Measurements from ENCODE around the gene TBC1D2.

DNA sequence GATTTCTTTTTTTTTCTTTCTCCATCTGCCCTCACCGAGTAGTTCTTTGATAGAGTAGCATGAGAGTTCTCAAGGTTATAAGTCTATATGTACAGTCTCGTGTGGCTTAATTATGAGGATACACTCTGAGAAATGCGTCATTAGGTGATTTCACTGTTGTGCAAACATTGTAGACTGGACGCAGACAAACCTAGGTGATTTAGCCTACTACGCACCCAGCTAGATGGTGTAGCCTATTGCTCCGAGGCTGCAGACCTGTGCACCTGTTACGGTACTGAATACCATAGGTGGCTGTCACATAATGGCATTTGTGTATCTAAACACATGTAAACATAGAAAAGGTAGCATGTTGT, 36.1 kb downstream of the TBC1D2 start:
- TF ChIP-seq, protein P1, sequence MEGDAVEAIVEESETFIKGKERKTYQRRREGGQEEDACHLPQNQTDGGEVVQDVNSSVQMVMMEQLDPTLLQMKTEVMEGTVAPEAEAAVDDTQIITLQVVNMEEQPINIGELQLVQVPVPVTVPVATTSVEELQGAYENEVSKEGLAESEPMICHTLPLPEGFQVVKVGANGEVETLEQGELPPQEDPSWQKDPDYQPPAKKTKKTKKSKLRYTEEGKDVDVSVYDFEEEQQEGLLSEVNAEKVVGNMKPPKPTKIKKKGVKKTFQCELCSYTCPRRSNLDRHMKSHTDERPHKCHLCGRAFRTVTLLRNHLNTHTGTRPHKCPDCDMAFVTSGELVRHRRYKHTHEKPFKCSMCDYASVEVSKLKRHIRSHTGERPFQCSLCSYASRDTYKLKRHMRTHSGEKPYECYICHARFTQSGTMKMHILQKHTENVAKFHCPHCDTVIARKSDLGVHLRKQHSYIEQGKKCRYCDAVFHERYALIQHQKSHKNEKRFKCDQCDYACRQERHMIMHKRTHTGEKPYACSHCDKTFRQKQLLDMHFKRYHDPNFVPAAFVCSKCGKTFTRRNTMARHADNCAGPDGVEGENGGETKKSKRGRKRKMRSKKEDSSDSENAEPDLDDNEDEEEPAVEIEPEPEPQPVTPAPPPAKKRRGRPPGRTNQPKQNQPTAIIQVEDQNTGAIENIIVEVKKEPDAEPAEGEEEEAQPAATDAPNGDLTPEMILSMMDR (IDR thresholded peaks at IDR 0.05; ENCODE audit: extremely low read depth in 1 of 2, insufficient read depth in 1 of 2, low read depth in 1 of 2, low read length in 2 of 2) = no peak
- TF ChIP-seq POLR2A (IDR thresholded peaks at IDR 0.05; ENCODE audit: low read depth, low read length) (no peak), GATA2 (IDR thresholded peaks at IDR 0.05; ENCODE audit: insufficient read depth, insufficient read length, low read depth, low read length) (no peak), EZH2 (IDR thresholded peaks at IDR 0.05; ENCODE audit: borderline replicate concordance, low read depth, low read length, severe bottlenecking) (no peak), POLR2AphosphoS5 (IDR thresholded peaks at IDR 0.05; ENCODE audit: insufficient read depth, low read depth, low read length) (no peak), FOS (IDR thresholded peaks at IDR 0.05; ENCODE audit: borderline replicate concordance, insufficient read depth, low read length) (no peak), JUN (IDR thresholded peaks at IDR 0.05; ENCODE audit: borderline replicate concordance, insufficient read depth, insufficient read length, low read depth) (no peak)
- TF ChIP-seq, protein P2, sequence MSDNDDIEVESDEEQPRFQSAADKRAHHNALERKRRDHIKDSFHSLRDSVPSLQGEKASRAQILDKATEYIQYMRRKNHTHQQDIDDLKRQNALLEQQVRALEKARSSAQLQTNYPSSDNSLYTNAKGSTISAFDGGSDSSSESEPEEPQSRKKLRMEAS (IDR thresholded peaks at IDR 0.05; ENCODE audit: insufficient read depth, insufficient read length) = no peak

Measured in endothelial cell of umbilical vein (primary cell).